Neuronal stem cell (in vitro differentiated cells): ENCODE data around the gene MAGI1.

Source experiments
- DNase-seq: peaks from one replicate; pipeline ENCODE4 v3.0.0-alpha.2; 2013; ENCODE audit warnings: low spot score
- H2AFZ ChIP-seq: one replicate; pipeline ENCODE4 v1.6.1; 2013; ENCODE audit warnings: mild to moderate bottlenecking, low read length, inconsistent platforms
- H2AK5ac ChIP-seq: 2 replicates; pipeline ENCODE4 v1.6.1; 2013; ENCODE audit warnings: low read depth, mild to moderate bottlenecking, inconsistent platforms, low read length, moderate library complexity, mixed read lengths
- H2BK120ac ChIP-seq: 2 replicates; pipeline ENCODE4 v1.6.1; 2013; ENCODE audit warnings: low read depth, mild to moderate bottlenecking, inconsistent platforms, low read length, moderate library complexity, mixed read lengths
- H2BK12ac ChIP-seq: one replicate; pipeline ENCODE4 v1.6.1; 2013; ENCODE audit warnings: low read length, inconsistent platforms
- H2BK15ac ChIP-seq: 2 replicates; pipeline ENCODE4 v1.6.1; 2013; ENCODE audit warnings: mild to moderate bottlenecking, low read length, inconsistent platforms, mixed read lengths
- H2BK5ac ChIP-seq: one replicate; pipeline ENCODE4 v1.6.1; 2013; ENCODE audit warnings: inconsistent platforms, mild to moderate bottlenecking, low read length, moderate library complexity
- H3K14ac ChIP-seq: one replicate; pipeline ENCODE4 v1.6.1; 2013; ENCODE audit warnings: low read length, inconsistent platforms
- H3K18ac ChIP-seq: 2 replicates; pipeline ENCODE4 v1.6.1; 2013; ENCODE audit warnings: low read length, inconsistent platforms
- H3K23ac ChIP-seq: 2 replicates; pipeline ENCODE4 v1.6.1; 2013; ENCODE audit warnings: low read depth, mild to moderate bottlenecking, mixed read lengths, low read length, inconsistent platforms; ENCODE audit not compliant: poor library complexity
- H3K27ac ChIP-seq: replicated peaks from 3 replicates; pipeline ENCODE4 v1.5.1; 2013; ENCODE audit warnings: low read length, inconsistent platforms
- H3K27me3 ChIP-seq, 3 experiments: 2 replicates each; pipeline ENCODE4 v1.6.1; 2013; ENCODE audit warnings: low read length in 3 of 3, mild to moderate bottlenecking in 2 of 3, inconsistent platforms in 1 of 3, low read depth in 1 of 3, mixed read lengths in 1 of 3, moderate library complexity in 1 of 3; ENCODE audit not compliant: control insufficient read depth in 3 of 3, insufficient read depth in 3 of 3
- H3K36me3 ChIP-seq, 2 donors: replicated peaks in 1 of 2; 2 replicates each; pipeline ENCODE4 v1.6.1; 2013; ENCODE audit warnings: low read length in 2 of 2; ENCODE audit not compliant: control insufficient read depth in 2 of 2, insufficient read depth in 2 of 2
- H3K4ac ChIP-seq: 2 replicates; pipeline ENCODE4 v1.6.1; 2013; ENCODE audit warnings: inconsistent platforms, mild to moderate bottlenecking, low read length, moderate library complexity
- H3K4me1 ChIP-seq, 2 donors: 1 replicate in 1 of 2; 2 replicates in 1 of 2; pipeline ENCODE4 v1.6.1; 2013; ENCODE audit warnings: low read length in 2 of 2, low read depth in 1 of 2; ENCODE audit not compliant: control insufficient read depth in 2 of 2, insufficient read depth in 1 of 2
- H3K4me2 ChIP-seq: one replicate; pipeline ENCODE4 v1.6.1; 2013; ENCODE audit warnings: mild to moderate bottlenecking, low read length, inconsistent platforms; ENCODE audit not compliant: insufficient read depth, poor library complexity, severe bottlenecking
- H3K4me3 ChIP-seq, 2 donors: 2 replicates each; pipeline ENCODE4 v1.5.1; 2013; ENCODE audit warnings: low read length in 2 of 2, mild to moderate bottlenecking in 2 of 2, inconsistent platforms in 1 of 2, moderate library complexity in 1 of 2
- H3K79me1 ChIP-seq: one replicate; pipeline ENCODE4 v1.6.1; 2013; ENCODE audit warnings: low read depth, mild to moderate bottlenecking, inconsistent platforms, low read length, moderate library complexity
- H3K9ac ChIP-seq: one replicate; pipeline ENCODE4 v1.6.1; 2013; ENCODE audit warnings: mild to moderate bottlenecking, low read depth, low read length, inconsistent platforms; ENCODE audit not compliant: poor library complexity
- H3K9me3 ChIP-seq, 2 donors: replicated peaks in 1 of 2; 2 replicates each; pipeline versions ENCODE3 to v1.6.1; 2013; ENCODE audit warnings: low read length in 2 of 2, mild to moderate bottlenecking in 2 of 2, inconsistent platforms in 1 of 2, low read depth in 1 of 2, mixed read lengths in 1 of 2, moderate library complexity in 1 of 2; ENCODE audit not compliant: control insufficient read depth in 2 of 2, insufficient read depth in 1 of 2
- H4K8ac ChIP-seq: one replicate; pipeline ENCODE4 v1.6.1; 2013; ENCODE audit warnings: low read depth, mild to moderate bottlenecking, inconsistent platforms, low read length, moderate library complexity
- H4K91ac ChIP-seq: one replicate; pipeline ENCODE4 v1.6.1; 2013; ENCODE audit warnings: low read length, low read depth, mild to moderate bottlenecking, inconsistent platforms; ENCODE audit not compliant: poor library complexity
- WGBS, 2 donors: extraction: QIAGEN DNeasy Blood & Tissue Kit; methylation state at CpG; one replicate each; pipeline ENCODE4 v1.1.7; 2013; ENCODE audit warnings: missing lambda C conversion rate in 2 of 2, mixed read lengths in 1 of 2; ENCODE audit not compliant: insufficient read length in 2 of 2, insufficient replicate concordance in 1 of 2; ENCODE audit errors: extremely low coverage in 2 of 2; 5-methylcytosine and 5-hydroxymethylcytosine counted together

MAGI1 gene

GRCh38 chr3:65564483-65564882 lies 474.2 kb downstream of the MAGI1 start:
- no peak overlapping the region for H3K27ac ChIP-seq
- no peak overlapping the region for H3K4ac ChIP-seq
- H2BK15ac ChIP-seq, result no peak overlapping the region
- H3K27me3 ChIP-seq, result no peaks in the 10 kb centered on the region
- H3K9ac ChIP-seq, result no peak overlapping the region
- DNase-seq, result no peak
- H3K23ac ChIP-seq, result no peak overlapping the region
- H3K9me3 ChIP-seq, result peaks cover 0 to 4% of the 10 kb centered on the region in 2 donors
- H2BK12ac ChIP-seq, result no peak overlapping the region
- H3K79me1 ChIP-seq, result no peaks in the 10 kb centered on the region
- no peak overlapping the region for H4K91ac ChIP-seq
- H2BK120ac ChIP-seq, result no peak overlapping the region
- H3K36me3 ChIP-seq, result no peaks in the 10 kb centered on the region
- H4K8ac ChIP-seq, result no peak overlapping the region
- H2AK5ac ChIP-seq, result no peak overlapping the region
- H3K18ac ChIP-seq, result no peak overlapping the region
- H3K4me2 ChIP-seq, result no peak overlapping the region
- whole genome bisulfite sequencing, 2 donors, result no CpG with 5 or more reads among the region's 3 CpGs
- no peak overlapping the region for H3K14ac ChIP-seq
- peaks cover 9 to 11% of the 10 kb centered on the region in 2 donors for H3K4me1 ChIP-seq
- H3K4me3 ChIP-seq, result no peak overlapping the region
- no peak overlapping the region for H2BK5ac ChIP-seq
- H2AFZ ChIP-seq, result no peak overlapping the region

DNA sequence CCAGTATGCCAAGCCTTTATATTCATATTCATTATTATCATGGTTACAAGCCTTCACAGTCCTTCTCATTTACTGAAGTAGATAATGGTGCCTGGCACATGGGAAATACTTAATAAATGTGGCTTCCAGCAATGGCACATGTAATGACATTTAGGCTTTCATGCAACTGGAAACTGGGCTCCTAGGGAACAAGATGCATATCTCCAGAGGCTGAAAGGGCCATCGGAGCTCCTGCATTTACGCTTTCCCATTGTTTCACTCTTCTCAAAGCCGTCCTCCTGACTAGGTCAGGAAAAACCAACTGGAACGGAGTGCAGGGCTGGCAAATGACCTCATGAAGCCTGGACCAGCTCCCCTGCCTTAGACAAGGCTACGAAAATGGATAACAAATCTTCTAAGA lies 474.9 kb downstream of the MAGI1 start:
- no peak for DNase-seq
- H2BK12ac ChIP-seq, result no peak overlapping the region
- no CpG with 5 or more reads among the region's 5 CpGs for WGBS, 2 donors

DNA sequence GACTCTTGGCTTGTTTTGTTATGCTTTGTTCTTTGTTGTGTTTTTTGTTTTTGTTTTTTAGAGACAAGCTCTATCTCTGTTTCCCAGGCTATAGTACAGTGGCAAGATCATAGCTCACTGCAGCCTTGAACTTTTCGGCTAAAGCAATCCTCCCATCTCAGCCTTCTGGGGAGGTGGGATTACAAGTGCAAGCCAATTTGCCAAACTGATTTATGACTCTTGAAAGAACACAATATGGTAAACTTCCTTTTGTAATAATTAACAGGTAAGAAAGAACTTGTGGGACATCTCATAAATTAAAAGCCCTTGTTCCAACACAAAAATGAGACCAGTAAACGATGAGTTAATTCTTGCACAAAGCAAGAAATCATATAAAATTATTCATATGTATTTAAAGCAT lies 476.3 kb downstream of the MAGI1 start:
- Histone ChIP-seq H4K8ac (no peak overlapping the region), H3K23ac (no peak overlapping the region), H2BK12ac (no peak overlapping the region), H3K9ac (no peak overlapping the region), H3K4ac (no peak overlapping the region), H2AK5ac (no peak overlapping the region), H2BK120ac (no peak overlapping the region), H3K79me1 (no peaks in the 10 kb centered on the region), H3K4me3 (no peak overlapping the region), H3K18ac (no peak overlapping the region), H4K91ac (no peak overlapping the region), H3K4me2 (no peak overlapping the region), H2AFZ (no peak overlapping the region), H3K14ac (no peak overlapping the region), H3K4me1 (peaks cover 11 to 17% of the 10 kb centered on the region in 2 donors), H3K9me3 (peaks cover 0 to 4% of the 10 kb centered on the region in 2 donors), H3K27ac (no peak overlapping the region), H2BK15ac (no peak overlapping the region), H3K27me3 (no peaks in the 10 kb centered on the region), H2BK5ac (no peak overlapping the region), H3K36me3 (no peaks in the 10 kb centered on the region)
- no peak for DNase-seq
- whole genome bisulfite sequencing, 2 donors, result no CpG with 5 or more reads among the region's 2 CpGs

More for the DNA sequence above, 474.9 kb downstream of the MAGI1 start:
- Histone ChIP-seq H3K4me3 (no peak overlapping the region), H3K9me3 (peaks cover 0 to 4% of the 10 kb centered on the region in 2 donors), H3K18ac (no peak overlapping the region), H3K36me3 (no peaks in the 10 kb centered on the region), H3K4me2 (no peak overlapping the region), H3K4me1 (peaks cover 11 to 13% of the 10 kb centered on the region in 2 donors), H3K79me1 (no peaks in the 10 kb centered on the region), H3K14ac (no peak overlapping the region), H2BK5ac (no peak overlapping the region), H3K4ac (no peak overlapping the region), H4K8ac (no peak overlapping the region), H2BK120ac (no peak overlapping the region), H2AFZ (no peak overlapping the region), H3K27ac (no peak overlapping the region), H3K27me3 (no peaks in the 10 kb centered on the region), H4K91ac (no peak overlapping the region), H2BK15ac (no peak overlapping the region), H2AK5ac (no peak overlapping the region), H3K23ac (no peak overlapping the region), H3K9ac (no peak overlapping the region)

- Histone ChIP-seq H2BK120ac (no peak overlapping the region), H2AFZ (no peak overlapping the region), H2BK5ac (no peak overlapping the region), H4K91ac (no peak overlapping the region), H3K27me3 (no peaks in the 10 kb centered on the region), H3K27ac (no peak overlapping the region), H3K9me3 (peaks cover 0 to 4% of the 10 kb centered on the region in 2 donors), H3K4ac (no peak overlapping the region), H3K18ac (no peak overlapping the region), H3K23ac (no peak overlapping the region), H2AK5ac (no peak overlapping the region), H3K4me1 (peaks cover 11 to 17% of the 10 kb centered on the region in 2 donors), H3K79me1 (no peaks in the 10 kb centered on the region), H3K14ac (no peak overlapping the region), H4K8ac (no peak overlapping the region), H2BK12ac (no peak overlapping the region), H3K9ac (no peak overlapping the region), H3K4me3 (no peak overlapping the region), H3K4me2 (no peak overlapping the region), H2BK15ac (no peak overlapping the region), H3K36me3 (no peaks in the 10 kb centered on the region)
- DNase-seq, result no peak
- no CpG with 5 or more reads among the region's 3 CpGs for WGBS, 2 donors
Measured at GRCh38 chr3:65561617-65562016, 477.1 kb downstream of the MAGI1 start.
